Esophagus muscularis mucosa (tissue), 4 donors: ENCODE data around the gene HS3ST4. TPM values are rescaled to one million over a fixed set of nuclear protein-coding genes. Genes with fewer than 3 reads are reported as not detected.

ENCODE experiments used
- DNase-seq: peaks from one replicate; pipeline ENCODE4 v3.0.0-alpha.2; 2017; ENCODE audit errors: extremely low spot score
- H3K27ac ChIP-seq, 4 donors: fragments of 200-600 bp; sonication (generic); replicated peaks in 1 of 4; 1 replicate in 3 of 4; 2 replicates in 1 of 4; pipeline ENCODE4 v1.5.1; 2016 to 2019; ENCODE audit warnings: mild to moderate bottlenecking in 1 of 4
- H3K27me3 ChIP-seq, 4 donors: fragments of 200-600 bp; sonication (generic); one replicate each; pipeline versions ENCODE4 v1.5.1 to v1.6.0; 2016 to 2019
- H3K36me3 ChIP-seq, 4 donors: fragments of 200-600 bp; sonication (generic); one replicate each; pipeline ENCODE4 v1.5.1; 2016 to 2019
- H3K4me1 ChIP-seq, 4 donors: fragments of 200-600 bp; sonication (generic); one replicate each; pipeline ENCODE4 v1.5.1; 2016 to 2019
- H3K4me3 ChIP-seq, 4 donors: fragments of 200-600 bp; sonication (generic); 1 replicate in 2 of 4; 2 replicates in 2 of 4; pipeline ENCODE4 v1.5.1; 2016 to 2019; ENCODE audit warnings: mild to moderate bottlenecking in 4 of 4, moderate library complexity in 1 of 4
- H3K9me3 ChIP-seq, 4 donors: fragments of 200-600 bp; sonication (generic); 1 replicate in 3 of 4; 2 replicates in 1 of 4; pipeline ENCODE4 v1.5.1; 2016 to 2019
- EP300 ChIP-seq: sonication (generic); formaldehyde crosslinking; IDR thresholded peaks from one replicate; pipeline ENCODE4 v1.6.1; 2017; ENCODE audit warnings: antibody characterized with exemption
- POLR2A ChIP-seq: fragments of 450-650 bp; IDR thresholded peaks from one replicate; pipeline ENCODE4 v1.6.1; 2017; ENCODE audit warnings: antibody characterized with exemption, moderate library complexity, mild to moderate bottlenecking, low read depth
- POLR2AphosphoS5 ChIP-seq, 2 donors: sonication (generic); formaldehyde crosslinking; IDR thresholded peaks; one replicate each; pipeline ENCODE4 v1.6.1; 2017; ENCODE audit warnings: antibody characterized with exemption in 2 of 2
- WGBS: methylation state at CpG from one replicate; pipeline ENCODE4 v1.1.5; 2018; 5-methylcytosine and 5-hydroxymethylcytosine counted together
- intact Hi-C: fragments of 100-400 bp; cut with DNase I; formaldehyde crosslinking; loops from one replicate; pipeline ENCODE4 v1.15.1; 2023
- total RNA-seq, 4 donors: library from RNA; depleted of rRNA; stranded (reverse); fragments of >200 nt; gene quantifications; one replicate each; pipeline versions ENCODE4 v1.1.0 to v1.2.1, GENCODE V29; 2016
- TF ChIP-seq, protein P1 (sequence below), 3 experiments: fragments of 200-600 bp in 2 of 3; fragments of 450-650 bp in 1 of 3; sonication (generic) in 2 of 3; IDR thresholded peaks; one replicate each; pipeline ENCODE4 v1.5.1; 2017 to 2019; ENCODE audit warnings: antibody characterized with exemption in 3 of 3, mild to moderate bottlenecking in 2 of 3, moderate library complexity in 1 of 3

Gene HS3ST4
- total RNA-seq, 4 donors from 2014 or later: not detected

DNA sequence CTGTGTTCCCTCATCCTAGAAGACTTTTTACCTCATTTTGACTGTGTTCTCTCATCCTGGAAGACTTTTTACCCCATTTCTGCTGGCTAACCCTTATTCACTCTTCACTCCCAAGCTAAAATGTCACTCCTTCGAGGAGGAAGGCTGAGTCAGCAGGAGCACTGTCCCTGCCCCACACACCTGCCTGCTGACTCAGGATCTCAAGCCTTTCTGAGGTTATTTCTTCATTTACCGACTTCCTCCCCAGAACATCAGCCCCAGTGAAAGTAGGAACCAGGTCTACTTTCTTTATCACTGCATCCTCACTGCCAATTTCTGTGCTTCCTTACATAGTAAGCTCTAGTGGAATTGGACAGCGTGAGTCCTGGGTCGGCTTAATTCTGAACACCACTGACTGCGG, 220.6 kb downstream of the HS3ST4 start:
- DNase-seq: no peak
- Histone ChIP-seq H3K4me3 (no peak overlapping the region), H3K27ac (no peak overlapping the region), H3K27me3 (peaks cover 0 to 27% (median 0%) of the 10 kb centered on the region in 4 donors), H3K4me1 (no peaks in the 10 kb centered on the region), H3K36me3 (no peaks in the 10 kb centered on the region), H3K9me3 (no peaks in the 10 kb centered on the region)
- TF ChIP-seq POLR2A (no peak), EP300 (no peak), POLR2AphosphoS5 (IDR thresholded peaks at IDR 0.05) (no peak)
- TF ChIP-seq, protein P1, sequence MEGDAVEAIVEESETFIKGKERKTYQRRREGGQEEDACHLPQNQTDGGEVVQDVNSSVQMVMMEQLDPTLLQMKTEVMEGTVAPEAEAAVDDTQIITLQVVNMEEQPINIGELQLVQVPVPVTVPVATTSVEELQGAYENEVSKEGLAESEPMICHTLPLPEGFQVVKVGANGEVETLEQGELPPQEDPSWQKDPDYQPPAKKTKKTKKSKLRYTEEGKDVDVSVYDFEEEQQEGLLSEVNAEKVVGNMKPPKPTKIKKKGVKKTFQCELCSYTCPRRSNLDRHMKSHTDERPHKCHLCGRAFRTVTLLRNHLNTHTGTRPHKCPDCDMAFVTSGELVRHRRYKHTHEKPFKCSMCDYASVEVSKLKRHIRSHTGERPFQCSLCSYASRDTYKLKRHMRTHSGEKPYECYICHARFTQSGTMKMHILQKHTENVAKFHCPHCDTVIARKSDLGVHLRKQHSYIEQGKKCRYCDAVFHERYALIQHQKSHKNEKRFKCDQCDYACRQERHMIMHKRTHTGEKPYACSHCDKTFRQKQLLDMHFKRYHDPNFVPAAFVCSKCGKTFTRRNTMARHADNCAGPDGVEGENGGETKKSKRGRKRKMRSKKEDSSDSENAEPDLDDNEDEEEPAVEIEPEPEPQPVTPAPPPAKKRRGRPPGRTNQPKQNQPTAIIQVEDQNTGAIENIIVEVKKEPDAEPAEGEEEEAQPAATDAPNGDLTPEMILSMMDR (IDR thresholded peaks at IDR 0.05): no peak
- 66% methylated on average over 5 of the region's 5 CpGs for WGBS
- intact Hi-C loops: no loop called here

DNA sequence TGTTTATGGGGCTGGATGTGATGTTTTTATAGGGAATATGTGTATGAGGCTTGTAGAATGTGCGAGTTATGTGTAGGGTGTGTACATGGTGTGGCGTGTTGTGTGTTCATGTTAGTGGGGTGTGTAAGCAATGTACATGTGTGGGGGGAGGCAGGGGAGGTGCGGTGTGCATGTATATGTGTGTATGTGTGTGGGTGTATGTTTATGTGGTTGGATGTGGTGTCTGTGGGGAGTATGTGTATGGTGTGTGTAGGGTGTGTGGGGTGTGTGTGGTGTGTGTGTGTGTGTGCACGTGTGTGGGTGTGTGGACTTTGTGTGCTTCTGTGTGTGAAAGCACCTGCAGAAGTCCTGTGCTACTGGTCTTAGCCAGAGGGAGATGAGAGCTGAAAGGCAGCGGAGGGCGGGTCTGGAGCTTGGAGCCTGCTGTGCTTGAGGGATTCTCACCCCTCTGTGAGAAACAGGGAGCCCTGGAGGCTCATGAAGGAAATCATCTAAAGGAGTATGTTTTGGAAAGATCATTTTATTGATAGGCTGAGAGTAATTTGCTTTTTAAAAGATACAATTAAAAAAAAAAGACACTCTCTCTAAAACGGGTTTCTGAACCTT, 222.7 kb downstream of the HS3ST4 start:
- DNase-seq: no peak
- TF ChIP-seq, protein P1 (IDR thresholded peaks at IDR 0.05): no peak
- TF ChIP-seq POLR2A: no peak
- TF ChIP-seq POLR2AphosphoS5 (IDR thresholded peaks at IDR 0.05): no peak
- no peak for TF ChIP-seq EP300
- H3K9me3 ChIP-seq: no peaks in the 10 kb centered on the region
- no peaks in the 10 kb centered on the region for H3K4me1 ChIP-seq
- no peak overlapping the region for H3K27ac ChIP-seq
- intact Hi-C loops: no loop called here
- peaks cover 0 to 27% (median 0%) of the 10 kb centered on the region in 4 donors for H3K27me3 ChIP-seq
- no peaks in the 10 kb centered on the region for H3K36me3 ChIP-seq
- H3K4me3 ChIP-seq: no peak overlapping the region
- 83% methylated on average over 7 of the region's 7 CpGs for WGBS

DNA sequence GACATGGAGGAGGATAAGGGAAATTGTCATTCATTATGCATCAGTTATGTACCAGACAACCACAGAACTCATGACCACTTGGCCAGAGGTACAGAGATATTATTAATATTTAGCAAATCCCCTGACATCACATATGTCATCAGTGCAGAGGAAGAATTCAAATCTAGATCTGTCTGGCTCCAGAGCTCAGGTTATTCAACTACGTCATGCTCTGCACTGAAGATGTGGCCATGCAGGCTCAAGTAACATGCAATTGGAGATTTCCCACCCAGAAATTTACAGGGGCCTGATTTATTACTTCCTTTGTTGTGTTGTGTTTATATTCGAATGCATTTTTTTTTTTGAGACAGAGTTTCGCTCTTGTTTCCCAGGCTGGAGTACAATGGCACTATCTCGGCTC, 224.3 kb downstream of the HS3ST4 start:
- WGBS: 31% methylated on average over 4 of the region's 4 CpGs
- Histone ChIP-seq H3K36me3 (no peaks in the 10 kb centered on the region), H3K27ac (no peak overlapping the region), H3K27me3 (peaks cover 0 to 27% (median 0%) of the 10 kb centered on the region in 4 donors), H3K4me3 (no peak overlapping the region), H3K9me3 (no peaks in the 10 kb centered on the region), H3K4me1 (no peaks in the 10 kb centered on the region)
- TF ChIP-seq EP300: no peak
- TF ChIP-seq, protein P1 (IDR thresholded peaks at IDR 0.05): no peak
- TF ChIP-seq POLR2AphosphoS5 (IDR thresholded peaks at IDR 0.05): no peak
- no peak for TF ChIP-seq POLR2A
- intact Hi-C loops: no loop called here
- no peak for DNase-seq

DNA sequence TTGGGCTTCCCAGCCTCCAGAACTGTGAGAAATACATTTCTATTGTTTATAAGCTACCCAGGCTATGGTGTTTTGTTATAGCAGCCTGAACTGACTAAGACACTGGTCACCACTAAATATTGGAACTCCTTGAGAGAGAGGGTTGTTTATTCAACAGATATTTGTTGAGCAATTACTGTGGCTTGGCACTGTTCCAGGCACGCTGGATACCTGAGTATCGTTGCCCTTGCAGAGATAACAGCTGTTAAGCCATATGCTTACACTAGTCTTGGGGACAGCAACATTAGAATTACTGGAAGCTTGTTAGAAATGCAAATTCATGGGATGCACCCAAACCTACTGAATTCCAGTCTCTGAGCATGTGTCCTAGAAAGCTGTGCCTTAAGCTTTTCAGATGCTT, 230.7 kb downstream of the HS3ST4 start:
- Histone ChIP-seq H3K36me3 (no peaks in the 10 kb centered on the region), H3K9me3 (no peaks in the 10 kb centered on the region), H3K27ac (no peak overlapping the region), H3K4me3 (no peak overlapping the region), H3K27me3 (no peaks in the 10 kb centered on the region), H3K4me1 (no peaks in the 10 kb centered on the region)
- 50% methylated on average over 2 of the region's 2 CpGs for WGBS
- intact Hi-C loops: no loop called here
- TF ChIP-seq POLR2A (no peak), POLR2AphosphoS5 (IDR thresholded peaks at IDR 0.05) (no peak), EP300 (no peak)
- TF ChIP-seq, protein P1 (IDR thresholded peaks at IDR 0.05): no peak
- DNase-seq: no peak

DNA sequence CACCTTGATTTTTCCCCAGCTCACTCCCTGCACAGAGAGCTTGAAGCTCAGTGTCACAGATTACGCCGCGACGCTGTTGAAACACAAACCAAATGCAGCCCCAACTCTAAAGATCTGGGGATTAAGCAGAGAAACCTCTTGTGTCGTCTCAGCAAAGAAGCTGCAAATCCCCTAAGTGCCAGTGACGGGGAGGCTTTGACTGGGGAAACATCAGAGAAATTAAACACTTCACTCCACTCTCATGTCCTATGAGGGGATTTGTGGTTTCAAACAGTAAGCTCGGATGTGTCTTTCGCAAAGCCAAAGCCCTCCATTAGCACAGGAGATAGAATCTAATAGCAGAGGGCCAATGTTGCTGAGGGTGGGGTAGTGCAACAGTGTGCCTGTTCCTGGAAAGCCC, 233.7 kb downstream of the HS3ST4 start:
- no peak overlapping the region for H3K4me3 ChIP-seq
- DNase-seq: no peak
- H3K27me3 ChIP-seq: no peaks in the 10 kb centered on the region
- TF ChIP-seq EP300 (no peak), POLR2A (no peak), POLR2AphosphoS5 (IDR thresholded peaks at IDR 0.05) (no peak)
- TF ChIP-seq, protein P1 (IDR thresholded peaks at IDR 0.05): no peak
- H3K27ac ChIP-seq: no peak overlapping the region
- no peaks in the 10 kb centered on the region for H3K4me1 ChIP-seq
- H3K9me3 ChIP-seq: no peaks in the 10 kb centered on the region
- H3K36me3 ChIP-seq: no peaks in the 10 kb centered on the region
- intact Hi-C loops: no loop called here
- WGBS: 70% methylated on average over 8 of the region's 8 CpGs
